ENCODE data around the gene NEB.

The NEB gene

GRCh38 chr2:151520976-151521375 lies 213.3 kb downstream of the NEB start:
- no peak overlapping the region for H3K23ac ChIP-seq (ENCODE audit: low read length)
- no peak overlapping the region for H2BK15ac ChIP-seq (replicated peaks; ENCODE audit: low read depth)
- H3K36me3 ChIP-seq (ENCODE audit: control insufficient read depth, insufficient read depth, low read length) = no peaks in the 10 kb centered on the region
- no peak overlapping the region for H3K56ac ChIP-seq (ENCODE audit: low read length)
- H3K27ac ChIP-seq (ENCODE audit: low read depth, low read length) = no peak overlapping the region
- no peak overlapping the region for H3K4ac ChIP-seq (ENCODE audit: low read depth, low read length)
- no peak overlapping the region for H3K4me2 ChIP-seq (ENCODE audit: low read length)
- H2BK5ac ChIP-seq (ENCODE audit: low read length) = no peak overlapping the region
- no peak overlapping the region for H2AK5ac ChIP-seq (ENCODE audit: low read length)
- no peaks in the 10 kb centered on the region for H3K27me3 ChIP-seq (ENCODE audit: insufficient read depth, low read length, poor library complexity)
- no peak for DNase-seq
- H2BK120ac ChIP-seq (ENCODE audit: low read depth, low read length) = no peak overlapping the region
- no peak overlapping the region for H4K8ac ChIP-seq (ENCODE audit: low read depth, low read length)
- no peak overlapping the region for H3K9ac ChIP-seq (ENCODE audit: low read length)
- H3K79me1 ChIP-seq (ENCODE audit: low read length) = no peaks in the 10 kb centered on the region
- no peaks in the 10 kb centered on the region for H3K4me1 ChIP-seq (ENCODE audit: control insufficient read depth, low read depth, low read length)
- no peak overlapping the region for H3K4me3 ChIP-seq (ENCODE audit: low read length)
- no peaks in the 10 kb centered on the region for H3K79me2 ChIP-seq (ENCODE audit: control insufficient read depth, insufficient read depth, low read length)
- H4K5ac ChIP-seq (ENCODE audit: low read length) = no peak overlapping the region
- H3K18ac ChIP-seq (ENCODE audit: low read length) = no peak overlapping the region
- no CpG with 5 or more reads among the region's 1 CpG for WGBS (ENCODE audit: extremely low coverage, insufficient coverage, low lambda C conversion rate)

DNA sequence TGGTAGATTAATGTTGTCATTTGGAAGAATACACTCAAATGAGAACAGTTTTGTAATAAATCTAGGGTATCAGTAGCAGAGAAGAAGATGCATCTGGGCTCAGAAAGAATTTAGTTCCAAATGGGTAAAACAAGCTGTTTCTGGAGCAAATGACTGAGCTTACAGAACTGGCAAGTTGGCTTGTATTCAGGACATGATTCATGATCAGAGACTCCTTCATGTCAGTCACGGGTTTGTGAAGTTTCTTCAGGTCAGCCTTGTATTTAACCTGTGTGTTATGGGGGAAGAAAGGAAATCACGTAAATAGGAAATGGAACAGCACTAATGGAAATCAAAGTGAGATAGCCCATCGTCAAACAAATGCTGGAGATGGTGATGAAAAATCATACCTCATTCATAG lies 215.5 kb downstream of the NEB start:
- DNase-seq = no peak
- Histone ChIP-seq H3K9ac (ENCODE audit: low read length) (no peak overlapping the region), H3K4me3 (ENCODE audit: low read length) (no peak overlapping the region), H3K4me2 (ENCODE audit: low read length) (no peak overlapping the region), H3K27ac (ENCODE audit: low read depth, low read length) (no peak overlapping the region), H3K56ac (ENCODE audit: low read length) (no peak overlapping the region), H3K18ac (ENCODE audit: low read length) (no peak overlapping the region), H2BK15ac (replicated peaks; ENCODE audit: low read depth) (no peak overlapping the region), H3K23ac (ENCODE audit: low read length) (no peak overlapping the region), H3K4me1 (ENCODE audit: control insufficient read depth, low read depth, low read length) (no peaks in the 10 kb centered on the region), H2AK5ac (ENCODE audit: low read length) (no peak overlapping the region), H3K79me1 (ENCODE audit: low read length) (no peaks in the 10 kb centered on the region), H3K79me2 (ENCODE audit: control insufficient read depth, insufficient read depth, low read length) (no peaks in the 10 kb centered on the region), H4K5ac (ENCODE audit: low read length) (no peak overlapping the region), H3K36me3 (ENCODE audit: control insufficient read depth, insufficient read depth, low read length) (no peaks in the 10 kb centered on the region), H2BK120ac (ENCODE audit: low read depth, low read length) (no peak overlapping the region), H4K8ac (ENCODE audit: low read depth, low read length) (no peak overlapping the region), H3K4ac (ENCODE audit: low read depth, low read length) (no peak overlapping the region), H3K27me3 (ENCODE audit: insufficient read depth, low read length, poor library complexity) (no peaks in the 10 kb centered on the region), H2BK5ac (ENCODE audit: low read length) (no peak overlapping the region)
- whole genome bisulfite sequencing (ENCODE audit: extremely low coverage, insufficient coverage, low lambda C conversion rate) = no CpG with 5 or more reads among the region's 3 CpGs

DNA sequence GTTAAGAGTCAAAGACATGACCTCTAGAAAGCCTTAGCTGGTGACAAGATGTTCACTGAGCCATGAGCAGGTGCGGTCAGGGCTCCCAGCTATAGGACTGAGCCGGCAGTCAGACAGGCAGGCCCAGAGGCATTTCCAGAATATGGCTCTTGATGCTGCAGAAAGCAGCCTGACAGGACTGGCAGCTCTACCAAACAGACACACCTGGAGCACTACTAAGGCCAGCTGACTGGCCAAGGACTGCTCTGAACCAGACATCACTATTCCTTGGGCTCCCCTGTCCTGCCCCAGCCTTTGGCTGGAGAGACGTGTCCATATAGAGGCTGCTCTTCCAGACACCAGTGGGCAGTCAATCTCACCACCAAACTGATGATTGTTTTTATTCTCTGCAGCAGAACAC lies 225.8 kb downstream of the NEB start:
- H3K79me1 ChIP-seq (ENCODE audit: low read length) = no peaks in the 10 kb centered on the region
- no peak overlapping the region for H4K5ac ChIP-seq (ENCODE audit: low read length)
- no peak overlapping the region for H2BK120ac ChIP-seq (ENCODE audit: low read depth, low read length)
- no peak overlapping the region for H3K4ac ChIP-seq (ENCODE audit: low read depth, low read length)
- H3K36me3 ChIP-seq (ENCODE audit: control insufficient read depth, insufficient read depth, low read length) = no peaks in the 10 kb centered on the region
- H3K27me3 ChIP-seq (ENCODE audit: insufficient read depth, low read length, poor library complexity) = no peaks in the 10 kb centered on the region
- H4K8ac ChIP-seq (ENCODE audit: low read depth, low read length) = no peak overlapping the region
- H3K18ac ChIP-seq (ENCODE audit: low read length) = no peak overlapping the region
- no peak overlapping the region for H3K4me3 ChIP-seq (ENCODE audit: low read length)
- H3K4me2 ChIP-seq (ENCODE audit: low read length) = no peak overlapping the region
- DNase-seq = no peak
- no peak overlapping the region for H2BK5ac ChIP-seq (ENCODE audit: low read length)
- WGBS (ENCODE audit: extremely low coverage, insufficient coverage, low lambda C conversion rate) = no CpG with 5 or more reads among the region's 3 CpGs
- no peak overlapping the region for H3K9ac ChIP-seq (ENCODE audit: low read length)
- H3K27ac ChIP-seq (ENCODE audit: low read depth, low read length) = no peak overlapping the region
- no peak overlapping the region for H2AK5ac ChIP-seq (ENCODE audit: low read length)
- no peaks in the 10 kb centered on the region for H3K4me1 ChIP-seq (ENCODE audit: control insufficient read depth, low read depth, low read length)
- no peak overlapping the region for H3K56ac ChIP-seq (ENCODE audit: low read length)
- no peaks in the 10 kb centered on the region for H3K79me2 ChIP-seq (ENCODE audit: control insufficient read depth, insufficient read depth, low read length)
- H2BK15ac ChIP-seq (replicated peaks; ENCODE audit: low read depth) = no peak overlapping the region
- H3K23ac ChIP-seq (ENCODE audit: low read length) = no peak overlapping the region

DNA sequence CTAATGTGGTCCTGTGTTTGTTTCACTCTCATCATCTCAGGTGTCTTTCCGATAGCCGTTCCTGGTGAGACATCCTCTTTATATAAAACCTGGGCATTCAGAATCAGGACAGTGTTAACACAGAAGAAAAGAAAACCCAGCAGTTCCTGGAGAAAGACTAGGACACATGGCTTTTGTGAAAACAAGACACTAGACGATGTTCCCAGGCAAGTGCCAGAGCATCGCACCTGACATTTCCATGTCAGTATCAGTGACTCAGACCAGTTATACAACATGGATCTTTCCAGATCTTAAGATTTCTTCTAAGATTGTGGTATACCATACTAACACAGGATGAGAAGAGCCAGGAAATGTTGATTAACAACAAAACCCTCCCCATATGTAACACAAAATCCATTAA lies 228.1 kb downstream of the NEB start:
- no peak overlapping the region for H3K4me3 ChIP-seq (ENCODE audit: low read length)
- no peak overlapping the region for H3K4ac ChIP-seq (ENCODE audit: low read depth, low read length)
- H2BK120ac ChIP-seq (ENCODE audit: low read depth, low read length) = no peak overlapping the region
- H2BK15ac ChIP-seq (replicated peaks; ENCODE audit: low read depth) = no peak overlapping the region
- no peak overlapping the region for H3K4me2 ChIP-seq (ENCODE audit: low read length)
- no CpG with 5 or more reads among the region's 4 CpGs for WGBS (ENCODE audit: extremely low coverage, insufficient coverage, low lambda C conversion rate)
- DNase-seq = no peak
- H3K18ac ChIP-seq (ENCODE audit: low read length) = no peak overlapping the region
- H3K27ac ChIP-seq (ENCODE audit: low read depth, low read length) = no peak overlapping the region
- no peaks in the 10 kb centered on the region for H3K4me1 ChIP-seq (ENCODE audit: control insufficient read depth, low read depth, low read length)
- H3K36me3 ChIP-seq (ENCODE audit: control insufficient read depth, insufficient read depth, low read length) = no peaks in the 10 kb centered on the region
- H3K79me1 ChIP-seq (ENCODE audit: low read length) = no peaks in the 10 kb centered on the region
- no peak overlapping the region for H3K56ac ChIP-seq (ENCODE audit: low read length)
- H3K79me2 ChIP-seq (ENCODE audit: control insufficient read depth, insufficient read depth, low read length) = no peaks in the 10 kb centered on the region
- H3K9ac ChIP-seq (ENCODE audit: low read length) = no peak overlapping the region
- H2AK5ac ChIP-seq (ENCODE audit: low read length) = no peak overlapping the region
- no peak overlapping the region for H4K5ac ChIP-seq (ENCODE audit: low read length)
- no peak overlapping the region for H2BK5ac ChIP-seq (ENCODE audit: low read length)
- H3K27me3 ChIP-seq (ENCODE audit: insufficient read depth, low read length, poor library complexity) = no peaks in the 10 kb centered on the region
- H3K23ac ChIP-seq (ENCODE audit: low read length) = no peak overlapping the region
- H4K8ac ChIP-seq (ENCODE audit: low read depth, low read length) = no peak overlapping the region

DNA sequence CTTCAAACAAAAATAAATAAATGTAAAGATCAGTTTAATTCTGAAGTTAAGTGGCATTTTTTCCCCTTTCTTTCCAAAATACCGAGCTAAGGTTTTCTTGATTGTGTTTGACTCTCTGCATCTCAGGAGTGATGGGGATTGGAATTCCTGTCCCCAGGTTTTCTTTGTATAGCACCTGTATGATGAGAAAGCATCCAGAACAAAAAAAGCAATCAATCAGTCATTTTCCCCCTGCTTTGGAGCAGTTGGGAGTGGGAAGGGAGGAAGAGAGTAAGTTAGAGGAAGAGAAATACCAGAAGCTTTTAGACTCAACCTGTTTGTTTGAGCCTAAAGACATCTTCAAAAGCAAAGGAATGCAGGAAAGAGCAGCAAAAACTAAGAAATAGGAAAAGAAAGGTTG lies 236.1 kb downstream of the NEB start:
- H2BK5ac ChIP-seq (ENCODE audit: low read length) = no peak overlapping the region
- no peak overlapping the region for H3K23ac ChIP-seq (ENCODE audit: low read length)
- H3K56ac ChIP-seq (ENCODE audit: low read length) = no peak overlapping the region
- no peak overlapping the region for H2BK15ac ChIP-seq (replicated peaks; ENCODE audit: low read depth)
- H3K4ac ChIP-seq (ENCODE audit: low read depth, low read length) = no peak overlapping the region
- DNase-seq = no peak
- no CpG with 5 or more reads among the region's 1 CpG for WGBS (ENCODE audit: extremely low coverage, insufficient coverage, low lambda C conversion rate)
- no peak overlapping the region for H3K18ac ChIP-seq (ENCODE audit: low read length)
- H4K8ac ChIP-seq (ENCODE audit: low read depth, low read length) = no peak overlapping the region
- no peak overlapping the region for H2BK120ac ChIP-seq (ENCODE audit: low read depth, low read length)
- no peak overlapping the region for H4K5ac ChIP-seq (ENCODE audit: low read length)
- no peaks in the 10 kb centered on the region for H3K79me2 ChIP-seq (ENCODE audit: control insufficient read depth, insufficient read depth, low read length)
- H3K36me3 ChIP-seq (ENCODE audit: control insufficient read depth, insufficient read depth, low read length) = no peaks in the 10 kb centered on the region
- H3K27ac ChIP-seq (ENCODE audit: low read depth, low read length) = no peak overlapping the region
- no peaks in the 10 kb centered on the region for H3K79me1 ChIP-seq (ENCODE audit: low read length)
- no peaks in the 10 kb centered on the region for H3K27me3 ChIP-seq (ENCODE audit: insufficient read depth, low read length, poor library complexity)
- no peak overlapping the region for H2AK5ac ChIP-seq (ENCODE audit: low read length)
- H3K4me3 ChIP-seq (ENCODE audit: low read length) = no peak overlapping the region
- H3K4me2 ChIP-seq (ENCODE audit: low read length) = no peak overlapping the region
- H3K4me1 ChIP-seq (ENCODE audit: control insufficient read depth, low read depth, low read length) = no peaks in the 10 kb centered on the region
- no peak overlapping the region for H3K9ac ChIP-seq (ENCODE audit: low read length)

DNA sequence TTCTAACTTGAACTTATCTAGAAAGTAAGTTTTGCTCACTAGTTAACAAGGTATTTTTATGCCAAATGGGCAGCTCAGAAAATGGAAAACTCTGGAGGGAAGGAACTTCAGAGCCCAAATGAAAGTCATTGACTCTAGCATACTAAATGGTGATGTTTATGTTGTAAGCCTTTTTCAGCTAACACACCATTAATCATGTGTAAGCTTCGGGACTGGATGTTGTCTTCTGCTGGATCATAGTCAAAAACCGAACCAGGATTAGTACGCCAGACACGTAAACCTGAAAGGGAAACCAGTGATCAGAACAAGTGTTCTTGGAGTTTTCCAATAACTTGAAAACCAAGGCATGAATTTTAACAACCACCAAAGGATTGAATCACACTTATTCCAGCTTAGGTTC lies 242.8 kb downstream of the NEB start:
- H3K18ac ChIP-seq (ENCODE audit: low read length) = no peak overlapping the region
- no peak overlapping the region for H2AK5ac ChIP-seq (ENCODE audit: low read length)
- H3K27ac ChIP-seq (ENCODE audit: low read depth, low read length) = no peak overlapping the region
- H3K9ac ChIP-seq (ENCODE audit: low read length) = no peak overlapping the region
- no peak overlapping the region for H3K4me2 ChIP-seq (ENCODE audit: low read length)
- no peaks in the 10 kb centered on the region for H3K79me1 ChIP-seq (ENCODE audit: low read length)
- H3K56ac ChIP-seq (ENCODE audit: low read length) = no peak overlapping the region
- no peak overlapping the region for H4K5ac ChIP-seq (ENCODE audit: low read length)
- H3K4me3 ChIP-seq (ENCODE audit: low read length) = no peak overlapping the region
- no peaks in the 10 kb centered on the region for H3K79me2 ChIP-seq (ENCODE audit: control insufficient read depth, insufficient read depth, low read length)
- no peaks in the 10 kb centered on the region for H3K4me1 ChIP-seq (ENCODE audit: control insufficient read depth, low read depth, low read length)
- no CpG with 5 or more reads among the region's 4 CpGs for WGBS (ENCODE audit: extremely low coverage, insufficient coverage, low lambda C conversion rate)
- H3K4ac ChIP-seq (ENCODE audit: low read depth, low read length) = no peak overlapping the region
- H2BK15ac ChIP-seq (replicated peaks; ENCODE audit: low read depth) = no peak overlapping the region
- no peaks in the 10 kb centered on the region for H3K36me3 ChIP-seq (ENCODE audit: control insufficient read depth, insufficient read depth, low read length)
- DNase-seq = no peak
- no peak overlapping the region for H2BK5ac ChIP-seq (ENCODE audit: low read length)
- H4K8ac ChIP-seq (ENCODE audit: low read depth, low read length) = no peak overlapping the region
- no peak overlapping the region for H3K23ac ChIP-seq (ENCODE audit: low read length)
- no peaks in the 10 kb centered on the region for H3K27me3 ChIP-seq (ENCODE audit: insufficient read depth, low read length, poor library complexity)
- no peak overlapping the region for H2BK120ac ChIP-seq (ENCODE audit: low read depth, low read length)

Data from mesendoderm (in vitro differentiated cells).